Measurements from ENCODE around the gene HORMAD2. TPM values are rescaled to one million over a fixed set of nuclear protein-coding genes. Genes with fewer than 3 reads are reported as not detected.

HORMAD2 gene
- polyA plus RNA-seq, 1 donor, result not detected

GRCh38 chr22:30167734-30168133, 87.5 kb downstream of the HORMAD2 start:
- no peak for DNase-seq (ENCODE audit: low read depth)

- DNase-seq (ENCODE audit: low read depth), result no peak
These were observed 88.7 kb downstream of the HORMAD2 start for GRCh38 chr22:30169002-30169401.

- no peak for DNase-seq (ENCODE audit: low read depth)
These were observed 89.9 kb downstream of the HORMAD2 start for GRCh38 chr22:30170129-30170528.

GRCh38 chr22:30171008-30171407, 90.7 kb downstream of the HORMAD2 start:
- DNase-seq (ENCODE audit: low read depth), result no peak

- no peak for DNase-seq (ENCODE audit: low read depth)
These were observed 95.5 kb downstream of the HORMAD2 start for GRCh38 chr22:30175690-30176288.

- DNase-seq (ENCODE audit: low read depth), result no peak
These were observed 96.2 kb downstream of the HORMAD2 start for GRCh38 chr22:30176431-30176830.

GRCh38 chr22:30178181-30179126, 98.2 kb downstream of the HORMAD2 start:
- DNase-seq (ENCODE audit: low read depth), result no peak

GRCh38 chr22:30180616-30181015, 100.4 kb downstream of the HORMAD2 start:
- DNase-seq (ENCODE audit: low read depth), result no peak

GRCh38 chr22:30181459-30182349, 101.4 kb downstream of the HORMAD2 start:
- no peak for DNase-seq (ENCODE audit: low read depth)

- no peak for DNase-seq (ENCODE audit: low read depth)
These were observed 102.1 kb downstream of the HORMAD2 start for GRCh38 chr22:30182350-30182745.

GRCh38 chr22:30182815-30183214, 102.6 kb downstream of the HORMAD2 start:
- DNase-seq (ENCODE audit: low read depth), result no peak

GRCh38 chr22:30183271-30183670, 103.0 kb downstream of the HORMAD2 start:
- no peak for DNase-seq (ENCODE audit: low read depth)

GRCh38 chr22:30183861-30184278, 103.6 kb downstream of the HORMAD2 start:
- DNase-seq (ENCODE audit: low read depth), result no peak

GRCh38 chr22:30185129-30185528, 104.9 kb downstream of the HORMAD2 start:
- no peak for DNase-seq (ENCODE audit: low read depth)

GRCh38 chr22:30185549-30185948, 105.3 kb downstream of the HORMAD2 start:
- no peak for DNase-seq (ENCODE audit: low read depth)

- no peak for DNase-seq (ENCODE audit: low read depth)
These were observed 105.8 kb downstream of the HORMAD2 start for GRCh38 chr22:30186041-30186440.

- DNase-seq (ENCODE audit: low read depth), result no peak
These were observed 106.2 kb downstream of the HORMAD2 start for GRCh38 chr22:30186510-30186909.

GRCh38 chr22:30187094-30187493, 106.8 kb downstream of the HORMAD2 start:
- no peak for DNase-seq (ENCODE audit: low read depth)

GRCh38 chr22:30187529-30188407, 107.5 kb downstream of the HORMAD2 start:
- DNase-seq (ENCODE audit: low read depth), result no peak

GRCh38 chr22:30188911-30189310, 108.6 kb downstream of the HORMAD2 start:
- DNase-seq (ENCODE audit: low read depth), result no peak

- no peak for DNase-seq (ENCODE audit: low read depth)
These were observed 110.3 kb downstream of the HORMAD2 start for GRCh38 chr22:30190574-30190973.

Data from forelimb muscle (tissue), 1 donor.